GM23338 (cell line): ENCODE results near the gene ADGRV1. TPM values are rescaled to one million over a fixed set of nuclear protein-coding genes. Genes with fewer than 3 reads are reported as not detected.

Experiments used
- ATAC-seq: fragments of 200-7000 bp; cut with Tn5 transposase; 3 replicates; pipeline ENCODE4 v1.9.1; 2020
- DNase-seq: peaks from one replicate; pipeline ENCODE4 v3.0.0-alpha.2; 2015; ENCODE audit warnings: low spot score
- H2AFZ ChIP-seq: fragments of 200-600 bp; sonication (generic); 2 replicates; pipeline ENCODE4 v1.8.0; 2016; ENCODE audit warnings: antibody characterized with exemption, mild to moderate bottlenecking, moderate library complexity
- H3F3A ChIP-seq: fragments of 200-600 bp; sonication (generic); replicated peaks from 2 replicates; pipeline ENCODE4 v1.8.0; 2017; ENCODE audit warnings: antibody characterized with exemption, mixed run types, low read depth
- H3K27ac ChIP-seq: fragments of 200-600 bp; sonication (generic); 2 replicates; pipeline ENCODE4 v1.6.1; 2016; ENCODE audit warnings: low read depth
- H3K27me3 ChIP-seq: fragments of 200-600 bp; sonication (generic); 2 replicates; pipeline ENCODE4 v1.8.0; 2016; ENCODE audit warnings: mild to moderate bottlenecking, mixed run types, moderate library complexity; ENCODE audit not compliant: insufficient read depth
- H3K36me3 ChIP-seq: fragments of 200-600 bp; sonication (generic); 2 replicates; pipeline ENCODE4 v1.8.0; 2016; ENCODE audit warnings: mild to moderate bottlenecking; ENCODE audit not compliant: insufficient read depth
- H3K4me1 ChIP-seq: fragments of 200-600 bp; sonication (generic); 2 replicates; pipeline ENCODE4 v1.8.0; 2016; ENCODE audit warnings: mild to moderate bottlenecking, moderate library complexity; ENCODE audit not compliant: insufficient read depth
- H3K4me2 ChIP-seq: fragments of 200-600 bp; sonication (generic); 2 replicates; pipeline ENCODE4 v1.7.1; 2017; ENCODE audit warnings: mixed run types
- H3K4me3 ChIP-seq: fragments of 200-600 bp; sonication (generic); 2 replicates; pipeline ENCODE4 v1.6.1; 2016; ENCODE audit warnings: mixed run types
- H3K79me2 ChIP-seq: fragments of 200-600 bp; sonication (generic); replicated peaks from 2 replicates; pipeline ENCODE4 v1.8.0; 2017; ENCODE audit warnings: mild to moderate bottlenecking; ENCODE audit not compliant: insufficient read depth
- H3K9me2 ChIP-seq: fragments of 200-600 bp; sonication (generic); 2 replicates; pipeline ENCODE4 v1.8.0; 2017; ENCODE audit not compliant: insufficient read depth
- H4K20me1 ChIP-seq: fragments of 200-600 bp; sonication (generic); replicated peaks from 2 replicates; pipeline ENCODE4 v1.8.0; 2017; ENCODE audit warnings: mild to moderate bottlenecking; ENCODE audit not compliant: insufficient read depth
- H3K27ac Mint-ChIP-seq: 2 replicates; pipeline ENCODE4 v1.8.0; 2020; ENCODE audit warnings: inconsistent platforms, mild to moderate bottlenecking, moderate library complexity, mixed read lengths
- H3K27me3 Mint-ChIP-seq: 3 replicates; pipeline ENCODE4 v1.8.0; 2022; ENCODE audit warnings: low read depth, mild to moderate bottlenecking, moderate library complexity, mixed read lengths, inconsistent platforms; ENCODE audit not compliant: insufficient read depth, poor library complexity
- H3K36me3 Mint-ChIP-seq: 3 replicates; pipeline ENCODE4 v1.8.0; 2021; ENCODE audit warnings: low read depth, mild to moderate bottlenecking, inconsistent platforms, moderate library complexity, mixed read lengths
- H3K4me1 Mint-ChIP-seq: 3 replicates; pipeline ENCODE4 v1.8.0; 2020; ENCODE audit warnings: mild to moderate bottlenecking, inconsistent platforms, mixed read lengths
- H3K4me3 Mint-ChIP-seq: 3 replicates; pipeline ENCODE4 v1.8.0; 2021; ENCODE audit warnings: moderate library complexity, mild to moderate bottlenecking, inconsistent platforms, mixed read lengths
- H3K9me3 Mint-ChIP-seq: 3 replicates; pipeline ENCODE4 v1.8.0; 2020; ENCODE audit warnings: moderate library complexity, mild to moderate bottlenecking, inconsistent platforms, mixed read lengths
- CREB1 ChIP-seq: fragments of 250-450 bp; sonication (Bioruptor Pico); IDR thresholded peaks from 2 replicates; pipeline ENCODE4 v1.5.0; 2020; ENCODE audit warnings: low read depth, mild to moderate bottlenecking, moderate library complexity
- EZH2 ChIP-seq: fragments of 200-600 bp; sonication (generic); IDR thresholded peaks from one replicate; pipeline ENCODE4 v1.8.0; 2017; ENCODE audit warnings: antibody characterized with exemption, mild to moderate bottlenecking, low read depth; ENCODE audit not compliant: unreplicated experiment
- EZH2phosphoT487 ChIP-seq: fragments of 200-600 bp; sonication (generic); IDR thresholded peaks from one replicate; pipeline ENCODE4 v1.8.1; 2018; ENCODE audit warnings: antibody characterized with exemption; ENCODE audit not compliant: unreplicated experiment
- NANOG ChIP-seq: IDR thresholded peaks from 2 replicates; pipeline ENCODE4 v1.6.1; 2016; ENCODE audit warnings: antibody characterized with exemption, borderline replicate concordance
- POLR2AphosphoS5 ChIP-seq: IDR thresholded peaks from 2 replicates; pipeline ENCODE4 v1.6.1; 2016; ENCODE audit warnings: antibody characterized with exemption, low read depth
- ZNF114 ChIP-seq: fragments of 250-450 bp; sonication (Bioruptor Pico); IDR thresholded peaks from 2 replicates; pipeline ENCODE4 v1.5.0; 2020; ENCODE audit warnings: mild to moderate bottlenecking, moderate library complexity
- ZNF331 ChIP-seq: fragments of 250-450 bp; sonication (Bioruptor Pico); IDR thresholded peaks from 2 replicates; pipeline ENCODE4 v1.5.0; 2020; ENCODE audit warnings: low read depth, mild to moderate bottlenecking, moderate library complexity
- polyA plus RNA-seq: library from polyadenylated mRNA; unstranded; fragments of >200 nt; fragmentation: Nextera tagmentation; extraction: Ambion mirVana; gene quantifications from 2 replicates; pipeline ENCODE4 v1.2.1, GENCODE V29; 2016
- total RNA-seq: library from RNA; depleted of rRNA; stranded (reverse); fragments of >200 nt; shearing (Covaris generic); gene quantifications from 2 replicates; pipeline ENCODE4 v1.2.3, GENCODE V29; 2014
- TF ChIP-seq, protein P1 (sequence below): IDR thresholded peaks from 2 replicates; pipeline ENCODE4 v1.6.1; 2016; ENCODE audit warnings: antibody characterized with exemption
- TF ChIP-seq, protein P2 (sequence below): fragments of 250-450 bp; sonication (Bioruptor Pico); IDR thresholded peaks from 2 replicates; pipeline ENCODE4 v1.5.0; 2020; ENCODE audit warnings: mild to moderate bottlenecking, moderate library complexity

Gene ADGRV1
- total and polyA plus RNA-seq, 2 experiments from 2014 or later, result 46.1 to 149 TPM

DNA sequence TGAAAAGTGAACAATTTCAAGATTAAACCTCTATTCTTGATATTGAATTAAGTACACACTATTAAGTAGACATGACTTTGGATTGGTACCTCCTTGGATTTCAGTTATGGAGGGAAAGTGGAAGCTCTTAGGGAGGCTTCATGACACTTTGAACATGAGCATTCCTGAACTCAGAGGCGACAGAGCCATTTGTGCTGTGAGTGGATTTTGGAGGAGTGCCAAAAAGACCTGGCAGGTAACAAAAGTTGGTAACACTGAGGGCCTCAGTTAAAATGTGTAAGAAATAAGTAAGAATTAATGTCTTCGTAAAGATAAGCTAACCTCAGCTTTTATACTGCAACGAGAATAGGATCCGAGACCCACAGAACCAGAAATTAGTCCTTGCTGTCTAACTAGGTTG, 467.9 kb downstream of the ADGRV1 start:
- no peaks in the 10 kb centered on the region for H3K4me1 ChIP-seq
- no peaks in the 10 kb centered on the region for H4K20me1 ChIP-seq
- Mint-ChIP-seq H3K27ac (no peak overlapping the region), H3K36me3 (no peaks in the 10 kb centered on the region), H3K27me3 (peaks cover 2% of the 10 kb centered on the region), H3K9me3 (no peaks in the 10 kb centered on the region), H3K4me1 (peaks cover 13% of the 10 kb centered on the region; the same call in 2 of the 3 replicates), H3K4me3 (no peak overlapping the region)
- no peaks in the 10 kb centered on the region for H3K36me3 ChIP-seq
- DNase-seq (no peak), ATAC-seq (no peak)
- no peaks in the 10 kb centered on the region for H3K9me2 ChIP-seq
- no peak overlapping the region for H3K4me2 ChIP-seq
- no peaks in the 10 kb centered on the region for H3F3A ChIP-seq
- no peaks in the 10 kb centered on the region for H3K27me3 ChIP-seq
- H2AFZ ChIP-seq, result no peak overlapping the region
- TF ChIP-seq EZH2phosphoT487, result no peak
- no peak for TF ChIP-seq NANOG
- no peak for TF ChIP-seq POLR2AphosphoS5
- no peak for TF ChIP-seq EZH2
- TF ChIP-seq, protein P1, sequence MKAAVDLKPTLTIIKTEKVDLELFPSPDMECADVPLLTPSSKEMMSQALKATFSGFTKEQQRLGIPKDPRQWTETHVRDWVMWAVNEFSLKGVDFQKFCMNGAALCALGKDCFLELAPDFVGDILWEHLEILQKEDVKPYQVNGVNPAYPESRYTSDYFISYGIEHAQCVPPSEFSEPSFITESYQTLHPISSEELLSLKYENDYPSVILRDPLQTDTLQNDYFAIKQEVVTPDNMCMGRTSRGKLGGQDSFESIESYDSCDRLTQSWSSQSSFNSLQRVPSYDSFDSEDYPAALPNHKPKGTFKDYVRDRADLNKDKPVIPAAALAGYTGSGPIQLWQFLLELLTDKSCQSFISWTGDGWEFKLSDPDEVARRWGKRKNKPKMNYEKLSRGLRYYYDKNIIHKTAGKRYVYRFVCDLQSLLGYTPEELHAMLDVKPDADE, result no peak
- TF ChIP-seq CREB1 (CRISPR knock-in tag), result no peak
- TF ChIP-seq ZNF331 (CRISPR knock-in tag), result no peak
- TF ChIP-seq ZNF114 (CRISPR knock-in tag), result no peak
- TF ChIP-seq, protein P2, sequence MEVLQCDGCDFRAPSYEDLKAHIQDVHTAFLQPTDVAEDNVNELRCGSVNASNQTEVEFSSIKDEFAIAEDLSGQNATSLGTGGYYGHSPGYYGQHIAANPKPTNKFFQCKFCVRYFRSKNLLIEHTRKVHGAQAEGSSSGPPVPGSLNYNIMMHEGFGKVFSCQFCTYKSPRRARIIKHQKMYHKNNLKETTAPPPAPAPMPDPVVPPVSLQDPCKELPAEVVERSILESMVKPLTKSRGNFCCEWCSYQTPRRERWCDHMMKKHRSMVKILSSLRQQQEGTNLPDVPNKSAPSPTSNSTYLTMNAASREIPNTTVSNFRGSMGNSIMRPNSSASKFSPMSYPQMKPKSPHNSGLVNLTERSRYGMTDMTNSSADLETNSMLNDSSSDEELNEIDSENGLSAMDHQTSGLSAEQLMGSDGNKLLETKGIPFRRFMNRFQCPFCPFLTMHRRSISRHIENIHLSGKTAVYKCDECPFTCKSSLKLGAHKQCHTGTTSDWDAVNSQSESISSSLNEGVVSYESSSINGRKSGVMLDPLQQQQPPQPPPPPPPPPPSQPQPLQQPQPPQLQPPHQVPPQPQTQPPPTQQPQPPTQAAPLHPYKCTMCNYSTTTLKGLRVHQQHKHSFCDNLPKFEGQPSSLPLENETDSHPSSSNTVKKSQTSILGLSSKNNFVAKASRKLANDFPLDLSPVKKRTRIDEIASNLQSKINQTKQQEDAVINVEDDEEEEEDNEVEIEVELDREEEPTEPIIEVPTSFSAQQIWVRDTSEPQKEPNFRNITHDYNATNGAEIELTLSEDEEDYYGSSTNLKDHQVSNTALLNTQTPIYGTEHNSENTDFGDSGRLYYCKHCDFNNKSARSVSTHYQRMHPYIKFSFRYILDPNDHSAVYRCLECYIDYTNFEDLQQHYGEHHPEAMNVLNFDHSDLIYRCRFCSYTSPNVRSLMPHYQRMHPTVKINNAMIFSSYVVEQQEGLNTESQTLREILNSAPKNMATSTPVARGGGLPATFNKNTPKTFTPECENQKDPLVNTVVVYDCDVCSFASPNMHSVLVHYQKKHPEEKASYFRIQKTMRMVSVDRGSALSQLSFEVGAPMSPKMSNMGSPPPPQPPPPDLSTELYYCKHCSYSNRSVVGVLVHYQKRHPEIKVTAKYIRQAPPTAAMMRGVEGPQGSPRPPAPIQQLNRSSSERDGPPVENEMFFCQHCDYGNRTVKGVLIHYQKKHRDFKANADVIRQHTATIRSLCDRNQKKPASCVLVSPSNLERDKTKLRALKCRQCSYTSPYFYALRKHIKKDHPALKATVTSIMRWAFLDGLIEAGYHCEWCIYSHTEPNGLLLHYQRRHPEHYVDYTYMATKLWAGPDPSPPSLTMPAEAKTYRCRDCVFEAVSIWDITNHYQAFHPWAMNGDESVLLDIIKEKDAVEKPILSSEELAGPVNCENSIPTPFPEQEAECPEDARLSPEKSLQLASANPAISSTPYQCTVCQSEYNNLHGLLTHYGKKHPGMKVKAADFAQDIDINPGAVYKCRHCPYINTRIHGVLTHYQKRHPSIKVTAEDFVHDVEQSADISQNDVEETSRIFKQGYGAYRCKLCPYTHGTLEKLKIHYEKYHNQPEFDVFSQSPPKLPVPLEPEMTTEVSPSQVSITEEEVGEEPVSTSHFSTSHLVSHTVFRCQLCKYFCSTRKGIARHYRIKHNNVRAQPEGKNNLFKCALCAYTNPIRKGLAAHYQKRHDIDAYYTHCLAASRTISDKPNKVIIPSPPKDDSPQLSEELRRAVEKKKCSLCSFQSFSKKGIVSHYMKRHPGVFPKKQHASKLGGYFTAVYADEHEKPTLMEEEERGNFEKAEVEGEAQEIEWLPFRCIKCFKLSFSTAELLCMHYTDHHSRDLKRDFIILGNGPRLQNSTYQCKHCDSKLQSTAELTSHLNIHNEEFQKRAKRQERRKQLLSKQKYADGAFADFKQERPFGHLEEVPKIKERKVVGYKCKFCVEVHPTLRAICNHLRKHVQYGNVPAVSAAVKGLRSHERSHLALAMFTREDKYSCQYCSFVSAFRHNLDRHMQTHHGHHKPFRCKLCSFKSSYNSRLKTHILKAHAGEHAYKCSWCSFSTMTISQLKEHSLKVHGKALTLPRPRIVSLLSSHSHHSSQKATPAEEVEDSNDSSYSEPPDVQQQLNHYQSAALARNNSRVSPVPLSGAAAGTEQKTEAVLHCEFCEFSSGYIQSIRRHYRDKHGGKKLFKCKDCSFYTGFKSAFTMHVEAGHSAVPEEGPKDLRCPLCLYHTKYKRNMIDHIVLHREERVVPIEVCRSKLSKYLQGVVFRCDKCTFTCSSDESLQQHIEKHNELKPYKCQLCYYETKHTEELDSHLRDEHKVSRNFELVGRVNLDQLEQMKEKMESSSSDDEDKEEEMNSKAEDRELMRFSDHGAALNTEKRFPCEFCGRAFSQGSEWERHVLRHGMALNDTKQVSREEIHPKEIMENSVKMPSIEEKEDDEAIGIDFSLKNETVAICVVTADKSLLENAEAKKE (CRISPR knock-in tag), result no peak
- H3K4me3 ChIP-seq, result no peak overlapping the region
- H3K79me2 ChIP-seq, result no peaks in the 10 kb centered on the region
- H3K27ac ChIP-seq, result no peak overlapping the region
